ENCODE data around the gene SLC15A2.

GRCh38 chr3:121878411-121878810, 15.8 kb upstream of the SLC15A2 start:
- TF ChIP-seq CTCF (IDR thresholded peaks at IDR 0.05) (no peak), POLR2A (IDR thresholded peaks at IDR 0.05) (no peak)

All from Peyer's patch (tissue), 4 donors.